Endothelial cell of umbilical vein (primary cell): ENCODE measurements around the gene KRT37. TPM values are rescaled to one million over a fixed set of nuclear protein-coding genes. Genes with fewer than 3 reads are reported as not detected.

Experiments
- BruUV-seq: library from RNA; stranded (reverse); fragments of 400-500 nt; replicated peaks from 2 replicates; lab custom pipeline; 2021; lab: Mats Ljungman, UMichigan
- CTCF ChIA-PET: fragments of 300-600, 350-600 bp; sonication (Branson Sonifier 250); formaldehyde crosslinking; loops from one replicate; lab custom pipeline; 2021; ENCODE audit warnings: antibody characterized with exemption, inconsistent platforms; lab: Charles Lee
- POLR2A ChIA-PET: fragments of 300-600, 350-600 bp; sonication (Branson Sonifier 250); formaldehyde crosslinking; loops from one replicate; lab custom pipeline; 2021; ENCODE audit warnings: antibody characterized with exemption, inconsistent platforms; lab: Charles Lee
- DNase-seq: peaks from one replicate; pipeline ENCODE4 v3.0.0-alpha.2; 2011; ENCODE audit warnings: low read depth, low spot score
- FAIRE-seq: peaks from 2 replicates; lab custom pipeline; 2011; peaks lifted over from hg19 to GRCh38; lab: Jason Lieb, UNC
- H2AFZ ChIP-seq: 2 replicates; pipeline ENCODE4 v1.6.0; 2012; ENCODE audit warnings: low read depth, low read length, control low read depth, inconsistent platforms
- H3K27ac ChIP-seq: 2 replicates; pipeline ENCODE4 v1.5.1; 2011; ENCODE audit warnings: low read depth, mild to moderate bottlenecking, control low read depth, low read length, moderate library complexity; ENCODE audit not compliant: insufficient read depth
- H3K27me3 ChIP-seq, 2 experiments: 2 replicates each; pipeline versions ENCODE4 v1.6.0 to v1.6.1; 2011; ENCODE audit warnings: low read length in 2 of 2, mixed read lengths in 1 of 2; ENCODE audit not compliant: control insufficient read depth in 2 of 2, insufficient read depth in 2 of 2
- H3K36me3 ChIP-seq, 2 experiments: 2 replicates in 1 of 2; 3 replicates in 1 of 2; pipeline ENCODE4 v1.5.1; 2011; ENCODE audit warnings: low read length in 2 of 2, mild to moderate bottlenecking in 1 of 2, moderate library complexity in 1 of 2; ENCODE audit not compliant: control insufficient read depth in 2 of 2, insufficient read depth in 2 of 2; ENCODE audit errors: extremely low read depth in 1 of 2
- H3K4me1 ChIP-seq: 3 replicates; pipeline ENCODE4 v1.5.1; 2011; ENCODE audit warnings: mild to moderate bottlenecking, low read length; ENCODE audit not compliant: control insufficient read depth, insufficient read depth; ENCODE audit errors: extremely low read depth
- H3K4me2 ChIP-seq: 2 replicates; pipeline ENCODE4 v1.6.1; 2011; ENCODE audit warnings: low read length, control low read depth, mixed read lengths; ENCODE audit not compliant: insufficient read depth
- H3K4me3 ChIP-seq, 3 experiments: fragments of 200-600 bp in 1 of 3; sonication (generic), shearing (Covaris generic) in 1 of 3; replicated peaks in 1 of 3; 2 replicates each; pipeline ENCODE4 v1.5.1; 2011 to 2016; ENCODE audit warnings: control low read depth in 3 of 3, low read length in 3 of 3, mild to moderate bottlenecking in 2 of 3, inconsistent platforms in 1 of 3, low read depth in 1 of 3, moderate library complexity in 1 of 3; ENCODE audit not compliant: insufficient read depth in 1 of 3
- H3K79me2 ChIP-seq: 2 replicates; pipeline ENCODE4 v1.6.0; 2012; ENCODE audit warnings: low read length, inconsistent platforms; ENCODE audit not compliant: control insufficient read depth, insufficient read depth
- H3K9ac ChIP-seq: replicated peaks from 2 replicates; pipeline ENCODE3; 2011; ENCODE audit warnings: low read length, control low read depth; ENCODE audit not compliant: insufficient read depth; ENCODE audit errors: extremely low read depth
- H3K9me1 ChIP-seq: replicated peaks from 3 replicates; pipeline ENCODE4 v1.6.0; 2011; ENCODE audit warnings: mild to moderate bottlenecking, low read length; ENCODE audit not compliant: control insufficient read depth, insufficient read depth; ENCODE audit errors: extremely low read depth
- H3K9me3 ChIP-seq: replicated peaks from 2 replicates; pipeline ENCODE4 v1.5.1; 2012; ENCODE audit warnings: low read length, inconsistent platforms; ENCODE audit not compliant: control insufficient read depth, insufficient read depth
- H4K20me1 ChIP-seq: replicated peaks from 2 replicates; pipeline ENCODE3; 2011; ENCODE audit warnings: mild to moderate bottlenecking, low read length; ENCODE audit not compliant: control insufficient read depth, insufficient read depth; ENCODE audit errors: extremely low read depth
- EZH2 ChIP-seq: IDR thresholded peaks from 2 replicates; pipeline ENCODE4 v1.6.1; 2012; ENCODE audit warnings: borderline replicate concordance, low read depth, mild to moderate bottlenecking, moderate library complexity, low read length, inconsistent platforms; ENCODE audit not compliant: severe bottlenecking
- FOS ChIP-seq: IDR thresholded peaks from 2 replicates; pipeline ENCODE4 v1.6.1; 2011; ENCODE audit warnings: mild to moderate bottlenecking, low read length, moderate library complexity, borderline replicate concordance; ENCODE audit not compliant: insufficient read depth
- GATA2 ChIP-seq: IDR thresholded peaks from 2 replicates; pipeline ENCODE4 v1.7.0; 2011; ENCODE audit warnings: low read depth, mild to moderate bottlenecking, moderate library complexity, mixed read lengths, low read length; ENCODE audit not compliant: insufficient read length, insufficient read depth
- JUN ChIP-seq: IDR thresholded peaks from 2 replicates; pipeline ENCODE4 v1.6.1; 2011; ENCODE audit warnings: borderline replicate concordance, low read depth; ENCODE audit not compliant: insufficient read length, insufficient read depth
- MYC ChIP-seq: IDR thresholded peaks from one replicate; pipeline ENCODE4 v1.6.1; 2011; ENCODE audit warnings: mild to moderate bottlenecking, low read depth, low read length
- POLR2A ChIP-seq: IDR thresholded peaks from 2 replicates; pipeline ENCODE4 v1.6.1; 2012; ENCODE audit warnings: low read depth, mild to moderate bottlenecking, control low read depth, low read length
- POLR2AphosphoS5 ChIP-seq: IDR thresholded peaks from 2 replicates; pipeline ENCODE4 v1.6.1; 2012; ENCODE audit warnings: low read depth, mild to moderate bottlenecking, control low read depth, low read length, moderate library complexity; ENCODE audit not compliant: insufficient read depth
- dilution Hi-C: fragments of 300-500 bp; cut with MboI; formaldehyde crosslinking; loops from one replicate; pipeline ENCODE4 v1.15.0; 2019; ENCODE audit warnings: low sequenced_read_pairs; ENCODE audit not compliant: extremely low pct_ligation_motif_present
- intact Hi-C: fragments of 100-400 bp; cut with micrococcal nuclease; formaldehyde crosslinking; loops from one replicate; pipeline ENCODE4 v1.10.0; 2022
- polyA plus RNA-seq, 4 experiments: library from polyadenylated mRNA; depleted of rRNA in 3 of 4; stranded (reverse) in 3 of 4; unstranded in 1 of 4; fragments of >200 nt; gene quantifications; 2 replicates each; pipeline versions ENCODE4 v1.2.1 to v1.2.3, GENCODE V29; 2011 to 2012; ENCODE audit warnings: missing spikeins in 1 of 4
- total RNA-seq: library from RNA; stranded (reverse); gene quantifications from 2 replicates; pipeline ENCODE4 v1.2.3, GENCODE V29; 2021
- TF ChIP-seq, protein P1 (sequence below), 2 donors: IDR thresholded peaks; 1 replicate in 1 of 2; 2 replicates in 1 of 2; pipeline ENCODE4 v1.5.1; 2011; ENCODE audit warnings: low read length in 2 of 2, mild to moderate bottlenecking in 2 of 2, moderate library complexity in 2 of 2, control low read depth in 1 of 2, inconsistent platforms in 1 of 2, low read depth in 1 of 2; ENCODE audit not compliant: insufficient read depth in 1 of 2; ENCODE audit errors: extremely low read depth in 1 of 2
- TF ChIP-seq, protein P2 (sequence below): IDR thresholded peaks from 2 replicates; pipeline ENCODE4 v1.6.1; 2011; ENCODE audit not compliant: insufficient read depth, insufficient read length

The KRT37 gene
- total and polyA plus RNA-seq, 2 donors (not counting 3 experiments of a cell fraction or from before 2014, with no cell fraction given): not detected

DNA sequence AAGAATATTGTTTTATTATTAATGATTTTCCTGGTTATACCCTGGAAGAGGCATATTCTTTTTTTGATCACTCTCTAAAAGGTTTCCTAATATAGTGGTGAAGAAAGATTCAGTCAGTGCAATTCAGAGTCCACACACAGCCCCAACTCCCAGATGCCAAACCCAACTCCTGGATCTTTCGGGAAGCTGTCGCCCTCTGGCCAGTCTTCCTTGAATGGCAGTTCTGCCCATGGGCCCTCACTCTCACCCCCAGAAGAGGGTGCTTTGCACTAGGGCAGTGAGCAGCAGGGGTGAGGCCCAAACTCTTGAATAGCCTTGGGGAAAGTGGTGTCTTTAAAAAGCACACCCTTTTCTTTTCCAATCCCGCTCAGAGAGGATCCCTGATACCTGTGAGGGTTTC lies 31.8 kb upstream of the KRT37 start:
- no peak overlapping the region for H3K27ac ChIP-seq
- no peaks in the 10 kb centered on the region for H3K4me1 ChIP-seq
- H3K27me3 ChIP-seq: peaks cover 2 to 5% of the 10 kb centered on the region in 2 experiments
- no peaks in the 10 kb centered on the region for H3K79me2 ChIP-seq
- BruUV-seq: no TSS peak
- intact Hi-C loops: no loop called here
- POLR2A ChIA-PET: no interaction called here
- H3K9ac ChIP-seq: no peak overlapping the region
- CTCF ChIA-PET: no interaction called here
- H3K9me1 ChIP-seq: no peaks in the 10 kb centered on the region
- no peak for FAIRE-seq
- dilution Hi-C loops: no loop called here
- TF ChIP-seq GATA2: no peak
- no peak for TF ChIP-seq JUN
- TF ChIP-seq MYC: no peak
- TF ChIP-seq, protein P1, sequence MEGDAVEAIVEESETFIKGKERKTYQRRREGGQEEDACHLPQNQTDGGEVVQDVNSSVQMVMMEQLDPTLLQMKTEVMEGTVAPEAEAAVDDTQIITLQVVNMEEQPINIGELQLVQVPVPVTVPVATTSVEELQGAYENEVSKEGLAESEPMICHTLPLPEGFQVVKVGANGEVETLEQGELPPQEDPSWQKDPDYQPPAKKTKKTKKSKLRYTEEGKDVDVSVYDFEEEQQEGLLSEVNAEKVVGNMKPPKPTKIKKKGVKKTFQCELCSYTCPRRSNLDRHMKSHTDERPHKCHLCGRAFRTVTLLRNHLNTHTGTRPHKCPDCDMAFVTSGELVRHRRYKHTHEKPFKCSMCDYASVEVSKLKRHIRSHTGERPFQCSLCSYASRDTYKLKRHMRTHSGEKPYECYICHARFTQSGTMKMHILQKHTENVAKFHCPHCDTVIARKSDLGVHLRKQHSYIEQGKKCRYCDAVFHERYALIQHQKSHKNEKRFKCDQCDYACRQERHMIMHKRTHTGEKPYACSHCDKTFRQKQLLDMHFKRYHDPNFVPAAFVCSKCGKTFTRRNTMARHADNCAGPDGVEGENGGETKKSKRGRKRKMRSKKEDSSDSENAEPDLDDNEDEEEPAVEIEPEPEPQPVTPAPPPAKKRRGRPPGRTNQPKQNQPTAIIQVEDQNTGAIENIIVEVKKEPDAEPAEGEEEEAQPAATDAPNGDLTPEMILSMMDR (IDR thresholded peaks at IDR 0.05; ENCODE audit: extremely low read depth in 1 of 2, insufficient read depth in 1 of 2, low read depth in 1 of 2, low read length in 2 of 2): no peak
- H3K9me3 ChIP-seq: no peaks in the 10 kb centered on the region
- no peak overlapping the region for H3K4me3 ChIP-seq
- no peaks in the 10 kb centered on the region for H4K20me1 ChIP-seq
- H3K36me3 ChIP-seq: no peaks in the 10 kb centered on the region
- no peak for DNase-seq
- H2AFZ ChIP-seq: no peak overlapping the region
- no peak overlapping the region for H3K4me2 ChIP-seq

DNA sequence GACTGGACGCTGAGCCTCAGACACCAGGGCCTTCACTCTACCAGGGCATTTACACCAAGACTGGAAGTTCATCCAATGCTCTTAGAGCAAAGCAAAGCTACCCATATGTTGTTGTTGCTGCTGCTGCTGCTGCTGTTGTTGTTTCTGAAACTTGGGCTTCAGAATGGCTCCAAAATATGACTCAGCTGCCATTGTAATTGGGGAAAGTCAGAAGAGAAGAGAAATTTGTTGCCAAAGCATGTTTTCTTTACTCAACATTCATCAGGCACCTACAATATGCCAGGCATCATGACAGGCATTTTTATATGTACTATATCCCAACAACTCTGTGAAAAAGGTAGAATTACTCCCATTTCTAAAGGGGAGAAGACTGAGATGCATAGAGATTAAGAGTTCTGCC lies 30.9 kb upstream of the KRT37 start:
- POLR2A ChIA-PET: no interaction called here

More for the DNA sequence above, 30.9 kb upstream of the KRT37 start:
- BruUV-seq: no TSS peak
- no peak overlapping the region for H2AFZ ChIP-seq
- CTCF ChIA-PET: interaction anchor here (4.4 kb wide), 1 partner anchor 94 kb away, joined by 22 read pairs; no protein-coding TSS in a partner anchor
- no peak overlapping the region for H3K4me2 ChIP-seq
- no peaks in the 10 kb centered on the region for H3K36me3 ChIP-seq
- H3K79me2 ChIP-seq: no peaks in the 10 kb centered on the region
- H3K9me1 ChIP-seq: no peaks in the 10 kb centered on the region
- no peaks in the 10 kb centered on the region for H3K9me3 ChIP-seq
- H3K4me3 ChIP-seq: no peak overlapping the region
- intact Hi-C loops (no loop called here), dilution Hi-C loops (no loop called here)
- H3K9ac ChIP-seq: no peak overlapping the region
- peaks cover 2 to 5% of the 10 kb centered on the region in 2 experiments for H3K27me3 ChIP-seq
- no peak for DNase-seq
- FAIRE-seq: no peak
- no peaks in the 10 kb centered on the region for H4K20me1 ChIP-seq
- TF ChIP-seq POLR2A: no peak
- TF ChIP-seq, protein P2, sequence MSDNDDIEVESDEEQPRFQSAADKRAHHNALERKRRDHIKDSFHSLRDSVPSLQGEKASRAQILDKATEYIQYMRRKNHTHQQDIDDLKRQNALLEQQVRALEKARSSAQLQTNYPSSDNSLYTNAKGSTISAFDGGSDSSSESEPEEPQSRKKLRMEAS: no peak
- TF ChIP-seq FOS: no peak
- TF ChIP-seq, protein P1 (IDR thresholded peaks at IDR 0.05; ENCODE audit: extremely low read depth in 1 of 2, insufficient read depth in 1 of 2, low read depth in 1 of 2, low read length in 2 of 2): no peak
- no peak for TF ChIP-seq POLR2AphosphoS5
- no peak for TF ChIP-seq MYC
- no peak for TF ChIP-seq JUN
- TF ChIP-seq GATA2: no peak
- no peak for TF ChIP-seq EZH2
- H3K4me1 ChIP-seq: no peaks in the 10 kb centered on the region
- H3K27ac ChIP-seq: no peak overlapping the region
